HG03565 (cell line): ENCODE measurements around the gene KRTAP10-10.
"Not testable (repeated sequence)": the region's sequence is repeated elsewhere in the genome, so short reads cannot be mapped to it uniquely, and the experiment has no call there.

Source experiments
- ATAC-seq: cut with Tn5 transposase; IDR thresholded peaks from one replicate; pipeline ENCODE4 v1.9.1; 2021; ENCODE audit warnings: mild to moderate bottlenecking, moderate library complexity; ENCODE audit not compliant: unreplicated experiment

KRTAP10-10 gene

GRCh38 chr21:44637018-44637850 is at the start of gene KRTAP10-10:
TSS of gene KRTAP10-10 (plus strand) at chr21:44637356. CDS start at chr21:44637418, 62 bp downstream.
- no peak for ATAC-seq

- no peak for ATAC-seq
Measured at GRCh38 chr21:44589094-44589493, 48.1 kb upstream of the KRTAP10-10 start.

GRCh38 chr21:44589586-44590305 is 47.4 kb upstream of the KRTAP10-10 start:
- ATAC-seq: no peak

GRCh38 chr21:44590311-44590721 is 46.8 kb upstream of the KRTAP10-10 start:
- ATAC-seq: no peak

GRCh38 chr21:44590897-44591800 is 46.0 kb upstream of the KRTAP10-10 start:
- ATAC-seq: not testable (repeated sequence)

GRCh38 chr21:44591801-44592130 is 45.4 kb upstream of the KRTAP10-10 start:
- not testable (repeated sequence) for ATAC-seq

- ATAC-seq: no peak
Measured at GRCh38 chr21:44592446-44593311, 44.5 kb upstream of the KRTAP10-10 start, which contains the start of gene KRTAP10-6. TSS of gene KRTAP10-6 (minus strand) at chr21:44592505. CDS start at chr21:44592484, 21 bp downstream.

DNA sequence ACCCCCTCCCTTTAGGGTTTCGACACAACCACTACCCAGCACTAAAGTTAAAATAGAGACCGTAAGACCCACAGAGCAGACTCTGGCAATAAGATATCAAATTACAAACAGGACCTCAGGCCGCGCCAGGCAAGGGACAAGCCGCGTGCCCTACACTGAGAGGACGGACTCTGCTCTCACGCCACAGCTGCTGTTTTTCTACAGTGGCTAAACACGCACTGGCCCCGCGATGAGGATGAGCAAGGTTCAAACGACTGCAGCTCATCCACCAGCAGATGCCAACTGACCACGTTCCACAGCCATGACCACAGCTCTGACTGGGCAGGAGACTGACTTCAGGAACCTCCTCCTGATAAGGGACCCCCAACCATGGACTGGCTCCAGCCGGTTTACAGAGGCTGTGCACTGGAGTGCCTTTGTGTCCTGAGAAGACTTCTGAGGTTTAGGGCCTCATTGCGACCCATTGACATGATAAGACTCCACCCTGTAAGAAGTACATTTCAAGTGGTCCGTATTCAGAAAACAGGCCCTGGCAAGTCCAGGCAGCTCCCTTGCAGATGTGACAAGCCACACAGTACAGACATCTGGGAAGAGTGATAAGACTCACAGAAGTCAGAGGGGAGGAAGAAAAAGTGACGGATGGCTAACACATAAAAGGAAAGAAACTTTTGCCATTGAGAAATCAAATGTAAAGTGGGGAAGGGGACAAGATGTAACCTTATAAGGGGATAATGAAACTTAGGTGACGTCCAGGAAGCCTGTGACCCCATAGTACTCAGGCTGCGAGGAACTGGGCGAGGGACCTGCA is 43.4 kb upstream of the KRTAP10-10 start:
- no peak for ATAC-seq

- ATAC-seq: no peak
Measured at GRCh38 chr21:44594406-44594916, 42.7 kb upstream of the KRTAP10-10 start.

GRCh38 chr21:44595524-44595923 is 41.6 kb upstream of the KRTAP10-10 start:
- ATAC-seq: no peak

DNA sequence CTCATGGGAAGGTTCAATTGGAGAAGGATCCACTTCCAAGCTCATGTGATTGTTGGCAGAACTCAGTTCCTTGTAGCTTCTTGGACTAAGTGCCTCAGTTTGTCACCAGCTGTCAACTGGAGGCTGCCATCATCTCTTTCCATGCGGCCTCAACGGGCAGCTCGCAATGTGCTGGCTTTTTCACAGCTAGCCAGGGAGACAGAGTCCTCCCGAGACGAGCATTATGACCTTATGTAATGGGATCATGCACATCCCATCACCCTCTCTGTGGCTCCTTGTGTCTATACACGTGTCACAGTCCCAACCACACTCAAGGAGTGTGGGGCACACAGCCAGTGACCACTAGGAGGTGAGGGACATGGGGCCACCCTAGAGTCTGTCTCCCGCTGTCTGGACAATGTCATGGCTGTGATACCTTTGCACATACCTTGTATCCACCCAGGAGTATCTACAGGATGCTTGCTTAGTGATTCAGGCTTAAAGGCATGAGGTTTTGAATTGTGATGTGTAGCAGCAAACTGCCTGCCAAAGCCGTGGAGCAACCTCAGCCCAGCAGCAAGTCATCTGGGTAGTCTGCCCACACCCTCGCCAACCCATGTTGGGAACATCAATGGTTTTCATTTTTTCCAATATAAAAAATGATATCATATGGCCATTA is 41.0 kb upstream of the KRTAP10-10 start:
- no peak for ATAC-seq

- ATAC-seq: no peak
Measured at GRCh38 chr21:44598061-44598460, 39.1 kb upstream of the KRTAP10-10 start.

DNA sequence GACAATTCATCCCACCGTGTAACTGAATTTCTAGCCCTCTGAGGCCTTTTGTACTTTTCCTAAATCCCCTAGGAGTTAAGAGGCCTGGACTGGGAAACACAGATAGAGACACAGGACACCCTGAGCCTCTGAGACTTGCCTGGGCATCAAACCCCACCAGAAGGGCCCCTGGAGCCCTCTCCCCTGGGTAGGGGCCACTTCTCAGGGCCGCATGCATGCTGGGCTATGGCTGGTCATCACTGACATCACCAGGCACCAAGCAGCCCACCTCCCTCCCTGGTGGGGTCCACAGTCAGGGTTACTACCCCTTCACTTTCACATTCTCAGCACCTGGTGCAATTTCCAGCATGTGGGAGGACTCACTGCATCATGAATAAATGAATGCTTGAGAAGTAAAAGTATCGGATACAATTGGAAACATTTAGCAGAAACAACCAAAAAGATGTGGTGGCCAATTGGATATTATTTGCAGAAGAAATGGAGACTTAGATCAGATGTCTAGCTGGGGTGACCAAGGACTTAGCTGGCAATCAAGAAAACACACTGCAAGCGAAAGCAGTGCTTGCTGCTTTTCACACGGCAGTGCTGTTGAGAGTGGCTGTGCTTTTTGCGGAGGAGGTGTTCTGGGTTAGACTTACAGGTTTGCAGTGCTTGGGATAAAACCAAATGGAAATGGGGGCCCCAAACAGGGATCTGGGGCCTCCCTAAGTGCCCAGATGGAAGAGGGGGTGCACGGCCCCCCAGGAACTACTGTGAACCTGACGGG is 37.7 kb upstream of the KRTAP10-10 start:
- ATAC-seq: no peak

GRCh38 chr21:44600118-44600978 is 36.8 kb upstream of the KRTAP10-10 start, which contains the start of gene KRTAP10-7:
TSS of gene KRTAP10-7 (plus strand) at chr21:44600597. CDS start at chr21:44600622, 25 bp downstream.
- not testable (repeated sequence) for ATAC-seq

DNA sequence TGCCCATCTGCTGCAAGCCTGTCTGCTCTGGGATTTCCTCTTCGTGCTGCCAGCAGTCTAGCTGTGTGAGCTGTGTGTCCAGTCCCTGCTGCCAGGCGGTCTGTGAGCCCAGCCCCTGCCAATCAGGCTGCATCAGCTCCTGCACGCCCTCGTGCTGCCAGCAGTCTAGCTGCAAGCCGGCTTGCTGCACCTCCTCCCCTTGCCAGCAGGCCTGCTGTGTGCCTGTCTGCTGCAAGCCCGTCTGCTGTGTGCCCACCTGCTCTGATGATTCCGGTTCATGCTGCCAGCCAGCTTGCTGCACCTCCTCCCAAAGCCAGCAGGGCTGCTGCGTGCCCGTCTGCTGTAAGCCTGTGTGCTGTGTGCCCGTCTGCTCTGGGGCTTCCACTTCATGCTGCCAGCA is 36.1 kb upstream of the KRTAP10-10 start:
- ATAC-seq: not testable (repeated sequence)

GRCh38 chr21:44601596-44602462 is 35.3 kb upstream of the KRTAP10-10 start:
- no peak for ATAC-seq
